HG02678 (cell line): Measurements from ENCODE around the gene BCAN.

Source experiments
- ATAC-seq: cut with Tn5 transposase; IDR thresholded peaks from one replicate; pipeline ENCODE4 v1.9.1; 2021; ENCODE audit warnings: mild to moderate bottlenecking, moderate library complexity; ENCODE audit not compliant: unreplicated experiment

Gene BCAN

GRCh38 chr1:156693848-156694689 is 52.2 kb downstream of the BCAN start:
- no peak for ATAC-seq

GRCh38 chr1:156694690-156694962 is 52.7 kb downstream of the BCAN start:
- ATAC-seq, result no peak

DNA sequence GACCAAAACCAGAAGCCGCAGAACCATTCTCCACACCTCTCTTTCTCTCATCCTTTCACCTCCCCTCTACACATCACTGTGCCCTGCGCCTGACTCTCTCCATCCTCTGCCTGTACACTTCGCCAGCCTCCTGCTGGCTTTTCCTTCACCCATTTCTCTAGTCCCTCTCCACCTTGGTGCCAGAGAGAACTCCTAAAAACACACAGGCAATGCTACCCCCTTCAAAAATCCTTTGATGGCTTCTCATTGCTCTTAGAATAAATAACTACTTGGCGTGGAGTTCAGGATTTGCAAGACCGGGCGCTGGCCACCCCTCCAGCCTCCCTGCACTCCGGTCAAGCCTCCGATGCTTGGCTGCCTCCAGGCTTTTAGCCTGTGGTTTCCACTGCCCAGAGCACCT is 54.8 kb downstream of the BCAN start:
- ATAC-seq, result no peak

GRCh38 chr1:156697481-156697880 is 55.6 kb downstream of the BCAN start:
- no peak for ATAC-seq

- ATAC-seq, result no peak
Measured at GRCh38 chr1:156698995-156699394, 57.1 kb downstream of the BCAN start.

DNA sequence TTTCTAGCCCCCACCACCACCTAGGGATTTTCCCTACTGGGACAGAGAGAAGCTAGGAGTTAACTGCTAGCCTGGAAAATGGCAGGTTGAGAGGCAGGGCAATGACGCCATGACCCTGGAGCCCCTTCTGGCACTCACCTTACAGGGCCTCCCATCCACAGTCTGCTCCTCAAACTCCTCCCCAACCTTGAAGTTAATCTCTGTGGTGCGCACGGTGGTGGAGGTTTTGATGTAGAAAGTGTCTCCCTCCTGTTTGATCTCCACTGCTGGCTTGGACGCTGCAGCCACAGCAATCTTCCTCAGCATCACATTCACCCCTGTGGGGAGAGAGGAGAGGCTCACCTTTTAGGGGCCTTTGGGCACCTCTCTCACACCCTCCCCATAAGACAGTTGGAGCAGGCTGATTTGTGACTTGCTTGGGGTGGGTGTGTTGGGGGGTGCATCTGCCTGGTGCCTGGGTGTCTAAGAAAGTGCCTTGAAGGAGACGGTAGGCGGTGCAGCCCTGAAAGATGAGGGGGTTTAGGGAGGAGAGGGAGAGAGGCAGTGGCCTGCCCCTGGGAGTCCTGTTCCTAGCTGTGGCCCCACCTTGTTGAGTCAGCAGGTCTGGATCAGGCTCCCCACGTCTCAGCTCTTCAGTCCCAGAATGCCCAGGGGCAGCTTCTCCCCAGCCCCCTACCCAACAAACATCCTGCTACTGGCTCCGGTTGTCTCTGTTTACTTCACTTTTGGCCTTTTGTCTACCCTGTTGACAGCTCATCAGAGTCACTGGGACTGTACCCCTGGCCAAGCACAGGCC is 59.0 kb downstream of the BCAN start:
- ATAC-seq, result no peak

GRCh38 chr1:156703336-156703735 is 61.4 kb downstream of the BCAN start:
- no peak for ATAC-seq

DNA sequence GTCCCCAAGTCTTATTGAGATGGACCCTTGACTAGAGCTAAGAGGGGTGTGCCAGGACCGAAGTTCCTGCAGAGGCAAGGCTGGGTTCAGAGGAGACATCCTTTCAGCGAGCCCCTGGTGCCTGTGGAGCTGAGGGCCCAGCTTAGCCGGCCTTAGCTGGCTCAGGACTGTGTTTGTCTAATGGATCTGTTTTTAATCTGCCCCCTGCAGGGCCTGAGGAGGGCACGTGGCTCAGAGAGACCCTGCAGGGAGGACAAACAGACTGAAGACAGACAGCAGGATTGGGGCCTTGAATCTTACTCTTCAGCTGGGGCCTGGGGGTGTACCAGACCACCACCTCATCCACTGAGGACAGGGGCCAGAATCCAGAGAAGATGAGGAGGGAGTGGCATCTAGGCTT is 61.8 kb downstream of the BCAN start:
- no peak for ATAC-seq

DNA sequence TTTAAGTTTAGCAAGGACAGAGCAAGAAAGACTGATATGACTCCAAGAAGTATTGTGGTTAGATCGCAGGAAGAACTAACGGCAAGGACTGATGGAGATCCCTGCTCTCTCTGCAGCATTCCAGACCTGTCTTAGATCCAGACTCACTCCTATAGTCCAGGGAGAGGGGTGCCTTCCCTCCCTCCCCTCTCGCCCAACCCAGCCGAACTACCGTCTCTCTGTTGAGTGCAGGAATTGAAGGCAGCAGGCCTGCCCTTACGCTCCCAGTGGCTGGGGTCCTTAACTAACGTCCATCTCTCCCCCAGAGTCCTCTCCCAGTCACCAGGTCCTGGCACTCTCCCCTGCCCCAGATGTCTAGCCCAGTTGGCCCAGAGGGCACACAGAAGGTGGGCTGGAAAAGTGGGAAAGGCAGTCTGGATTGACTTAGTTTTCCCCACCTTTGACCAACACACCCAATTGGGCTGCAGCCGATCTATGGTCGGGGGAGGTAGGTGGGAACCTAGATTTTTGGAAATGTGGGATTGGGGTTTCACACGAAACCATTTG is 62.3 kb downstream of the BCAN start:
- no peak for ATAC-seq

- ATAC-seq, result no peak
Measured at GRCh38 chr1:156704930-156705320, 63.0 kb downstream of the BCAN start.

- no peak for ATAC-seq
Measured at GRCh38 chr1:156705321-156705917, 63.5 kb downstream of the BCAN start, which contains the start of gene CRABP2. Gene CRABP2 (minus strand): TSS chr1:156705583. CDS start chr1:156705446, 137 bp downstream.

- ATAC-seq, result no peak
Measured at GRCh38 chr1:156705918-156706656, 64.2 kb downstream of the BCAN start.

DNA sequence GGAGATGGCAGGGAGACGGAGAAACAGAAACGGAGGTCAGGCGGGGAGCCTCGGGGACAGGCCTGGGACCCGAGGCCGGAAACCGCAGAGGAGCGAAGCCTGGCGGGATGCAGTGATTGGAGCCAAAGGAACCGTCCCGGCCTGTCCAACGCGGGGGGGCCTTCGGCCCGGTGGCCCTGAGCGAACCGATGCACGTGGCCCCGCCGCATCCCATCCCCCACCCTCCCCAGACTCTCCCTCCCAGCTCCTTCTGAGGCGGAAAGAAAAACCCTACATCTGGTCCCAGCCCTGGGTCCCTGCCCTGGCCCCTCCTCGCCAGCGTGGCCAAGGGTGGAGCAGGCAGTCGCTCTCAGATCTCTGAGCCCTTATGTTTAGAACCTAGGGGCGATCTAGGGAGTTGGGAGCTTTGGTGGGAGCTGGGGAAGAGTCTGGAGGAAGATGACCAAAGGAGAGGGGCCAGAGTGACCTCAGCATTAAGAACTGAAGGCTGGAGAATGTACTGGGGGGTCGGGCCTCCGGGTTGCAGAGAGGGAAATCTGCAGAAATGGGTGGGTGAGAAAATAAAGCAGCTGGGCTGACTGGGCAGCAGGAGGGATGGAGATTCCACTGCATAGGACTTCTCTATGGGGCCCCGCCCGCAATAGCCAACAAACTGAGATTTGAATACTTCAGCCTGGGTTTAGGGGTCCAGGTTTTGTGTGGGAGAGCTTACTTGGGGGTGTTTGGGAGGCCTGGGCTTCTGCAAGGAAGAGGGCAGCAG is 64.9 kb downstream of the BCAN start:
- ATAC-seq, result no peak

DNA sequence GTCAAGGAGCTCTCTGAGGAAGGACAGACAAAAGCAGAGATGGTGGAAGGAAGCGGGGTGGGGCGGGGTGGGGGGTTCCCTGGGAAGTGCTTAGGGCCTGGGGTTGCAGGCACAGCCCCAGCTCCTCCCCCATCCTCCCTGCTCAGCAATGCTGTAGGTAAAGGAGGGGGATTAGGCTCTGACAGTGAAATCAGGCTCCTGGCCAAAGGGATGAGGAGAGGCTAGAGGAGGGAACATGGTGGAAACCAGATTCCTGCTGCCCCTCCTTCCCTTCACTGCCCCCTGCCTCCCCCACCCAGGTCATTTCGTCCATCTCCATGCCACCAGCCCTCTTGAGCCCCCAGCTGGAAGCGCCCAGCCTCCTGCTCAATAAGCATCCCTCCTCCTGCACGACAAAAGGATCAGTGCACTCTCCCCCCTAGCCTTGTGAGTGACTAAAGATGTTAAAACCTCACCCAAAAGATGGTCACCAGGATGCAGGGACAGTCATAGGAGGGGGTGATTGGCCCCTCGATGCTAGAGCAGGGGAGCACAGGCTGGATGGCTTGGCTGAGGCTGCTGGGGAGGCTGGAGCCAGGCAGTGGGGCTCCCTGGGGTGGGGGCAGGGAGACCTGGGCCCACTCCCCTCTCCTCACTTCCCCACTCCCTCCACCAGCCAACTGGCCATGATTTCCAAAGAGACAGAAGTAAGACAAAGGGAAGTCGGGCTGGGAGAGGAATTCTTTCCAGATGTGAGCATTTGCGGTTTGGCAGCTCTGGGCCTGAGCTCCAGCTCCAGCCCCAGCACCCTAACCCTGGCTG is 65.7 kb downstream of the BCAN start:
- no peak for ATAC-seq

DNA sequence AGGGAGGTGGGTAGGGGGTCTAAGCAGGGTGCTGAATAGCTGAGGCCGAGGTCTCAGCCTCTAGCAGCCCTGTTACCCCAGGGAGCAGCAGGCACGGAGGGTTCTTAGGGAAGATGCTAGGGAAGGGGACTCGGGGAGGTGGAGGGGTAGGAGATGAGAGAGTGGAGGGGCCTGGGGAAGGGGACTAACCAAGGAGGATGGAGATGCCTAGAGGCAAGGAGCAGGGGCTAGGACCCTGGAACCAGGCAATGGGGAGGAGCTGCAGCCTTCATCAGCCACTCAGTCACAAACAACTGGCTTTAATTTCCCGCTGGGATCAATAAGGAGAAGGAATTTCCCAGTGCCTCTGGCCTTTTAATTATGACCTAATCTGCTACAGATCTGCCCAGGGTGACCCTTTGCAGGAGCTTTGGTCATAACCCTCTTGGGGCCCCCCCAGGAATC is 66.3 kb downstream of the BCAN start:
- ATAC-seq, result no peak

DNA sequence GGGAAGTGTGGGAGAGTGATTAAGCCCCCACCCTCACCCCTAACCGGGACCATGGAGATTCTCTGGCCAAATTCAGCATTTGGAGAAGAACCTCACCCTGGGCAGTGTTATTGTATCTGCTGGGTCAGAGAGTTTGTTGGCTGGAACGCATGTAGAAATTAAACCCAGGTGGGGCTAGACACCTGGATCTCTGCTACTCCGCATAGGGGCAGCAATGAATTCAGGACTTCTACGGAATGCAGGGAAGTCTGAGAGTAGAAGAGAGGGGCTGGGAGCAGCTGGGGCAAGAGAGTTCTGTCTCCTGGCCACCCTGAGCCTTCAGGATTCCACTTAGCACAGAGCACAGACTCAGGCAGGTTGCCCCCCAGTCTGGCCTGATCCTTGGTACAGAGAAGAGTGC is 67.1 kb downstream of the BCAN start:
- no peak for ATAC-seq
